Right atrium auricular region (tissue), 2 donors: ENCODE results near the gene MRPS12. TPM values are rescaled to one million over a fixed set of nuclear protein-coding genes. Genes with fewer than 3 reads are reported as not detected.

ENCODE experiments used
- DNase-seq: peaks from one replicate; pipeline ENCODE4 v3.0.0-alpha.2; 2019; ENCODE audit warnings: low spot score
- H3K27ac ChIP-seq, 2 donors: fragments of 200-600 bp; sonication (generic); 1 replicate in 1 of 2; 2 replicates in 1 of 2; pipeline ENCODE4 v1.5.1; 2016 to 2019
- H3K27me3 ChIP-seq, 2 donors: fragments of 200-600 bp; sonication (generic); one replicate each; pipeline versions ENCODE4 v1.5.1 to v1.6.0; 2017 to 2019
- H3K36me3 ChIP-seq: fragments of 200-600 bp; sonication (generic); one replicate; pipeline ENCODE4 v1.5.1; 2016
- H3K4me1 ChIP-seq, 2 donors: fragments of 200-600 bp; sonication (generic); one replicate each; pipeline versions ENCODE4 v1.5.1 to v1.6.0; 2017 to 2019
- H3K4me3 ChIP-seq, 2 donors: fragments of 200-600 bp; sonication (generic); 1 replicate in 1 of 2; 2 replicates in 1 of 2; pipeline ENCODE4 v1.5.1; 2017 to 2019; ENCODE audit warnings: mild to moderate bottlenecking in 1 of 2, moderate library complexity in 1 of 2
- H3K9me3 ChIP-seq, 2 donors: fragments of 200-600 bp; sonication (generic); one replicate each; pipeline ENCODE4 v1.5.1; 2019
- CTCF ChIP-seq, 2 donors: fragments of 200-600 bp; sonication (generic); IDR thresholded peaks; one replicate each; pipeline ENCODE4 v1.5.1; 2019; ENCODE audit warnings: antibody characterized with exemption in 2 of 2
- total RNA-seq, 2 donors: library from RNA; depleted of rRNA; stranded (reverse); fragments of >200 nt; gene quantifications; one replicate each; pipeline ENCODE4 v1.1.0, GENCODE V29; 2016

MRPS12 gene
- total RNA-seq, 2 donors from 2014 or later = 39.5 to 58.7 TPM

DNA sequence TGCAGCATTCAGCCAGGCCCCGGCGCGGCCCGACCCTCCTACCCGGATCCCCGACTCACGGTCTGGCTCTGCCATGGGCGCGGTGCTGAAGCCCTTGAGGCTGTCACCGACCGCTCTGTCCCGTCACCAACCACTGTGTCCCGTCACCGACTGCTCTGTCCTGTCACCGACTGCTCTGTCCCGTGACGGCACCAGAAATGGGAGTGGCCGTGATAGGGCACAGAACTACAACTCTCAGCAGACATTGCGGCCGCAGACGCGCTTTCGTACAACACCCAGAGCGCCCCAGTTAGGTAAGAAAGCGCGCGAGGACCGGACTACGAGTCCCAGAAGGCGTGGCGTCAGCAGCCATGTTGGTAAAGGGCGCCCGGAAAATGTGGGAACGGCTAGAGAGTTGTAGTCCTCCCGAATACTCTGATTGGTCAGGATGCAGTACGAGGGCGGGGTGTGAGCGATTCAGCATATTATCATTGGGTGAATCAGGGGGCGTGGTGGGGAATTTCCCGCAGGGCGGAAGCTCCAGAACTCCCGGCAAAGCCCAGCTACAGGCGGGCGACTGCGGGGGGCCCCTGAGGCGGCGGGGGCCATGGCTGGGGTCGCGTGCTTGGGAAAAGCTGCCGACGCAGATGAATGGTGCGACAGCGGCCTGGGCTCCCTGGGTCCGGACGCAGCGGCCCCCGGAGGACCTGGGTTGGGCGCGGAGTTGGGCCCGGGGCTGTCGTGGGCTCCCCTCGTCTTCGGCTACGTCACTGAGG lies 31.1 kb upstream of the MRPS12 start, which contains the start of the genes NFKBIB and SIRT2:
NFKBIB (plus strand) TSS at position 523 of the 755 bp plus-strand sequence; CDS start at position 587, 64 bp downstream.
SIRT2 (minus strand) TSS at position 172 of the 755 bp plus-strand sequence; CDS start at position 75, 97 bp downstream.
- Histone ChIP-seq H3K27me3 (no peaks in the 10 kb centered on the region), H3K27ac (peak within 1 kb of the TSS; percentile 86 to 94), H3K36me3 (peaks cover 3% of the 10 kb centered on the region), H3K4me1 (peaks cover 0 to 40% of the 10 kb centered on the region in 2 donors), H3K9me3 (no peaks in the 10 kb centered on the region), H3K4me3 (peak within 1 kb of the TSS; percentile 81 to 94)
- TF ChIP-seq CTCF (IDR thresholded peaks at IDR 0.05) = no peak
- DNase-seq = peak; percentile 100

DNA sequence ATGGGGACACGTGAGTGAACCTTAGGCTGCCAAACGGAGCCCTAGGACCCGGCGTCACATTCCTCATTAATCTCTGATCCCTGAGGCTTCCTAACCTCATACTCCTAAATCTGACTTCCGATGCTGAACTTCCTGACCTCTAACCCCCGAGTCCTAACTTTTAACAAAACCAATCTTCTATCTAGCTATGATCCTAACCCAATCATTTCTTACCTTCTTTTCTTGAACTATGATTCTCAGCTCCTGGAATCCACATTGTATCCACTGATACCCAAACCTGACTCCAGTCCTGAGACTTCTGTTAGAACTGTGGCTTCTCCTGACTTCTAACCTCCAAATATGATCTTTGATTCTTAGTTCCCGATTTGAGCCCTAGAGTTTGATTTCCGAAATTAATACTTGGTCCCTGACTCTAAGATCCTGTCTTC lies 30.5 kb upstream of the MRPS12 start:
- H3K4me3 ChIP-seq = peak overlapping the region; percentile 81 to 94
- DNase-seq = no peak
- peaks cover 9% of the 10 kb centered on the region for H3K36me3 ChIP-seq
- H3K27me3 ChIP-seq = no peaks in the 10 kb centered on the region
- H3K9me3 ChIP-seq = no peaks in the 10 kb centered on the region
- H3K4me1 ChIP-seq = peaks cover 0 to 35% of the 10 kb centered on the region in 2 donors
- H3K27ac ChIP-seq = peak overlapping the region; percentile 86 to 94
- no peak for TF ChIP-seq CTCF (IDR thresholded peaks at IDR 0.05)

- DNase-seq = no peak
- Histone ChIP-seq H3K36me3 (peaks cover 14% of the 10 kb centered on the region), H3K4me3 (no peak overlapping the region), H3K27me3 (no peaks in the 10 kb centered on the region), H3K4me1 (peaks cover 0 to 33% of the 10 kb centered on the region in 2 donors), H3K9me3 (no peaks in the 10 kb centered on the region), H3K27ac (no peak overlapping the region)
- TF ChIP-seq CTCF (IDR thresholded peaks at IDR 0.05) = no peak
Measured at GRCh38 chr19:38900743-38901190, 30.0 kb upstream of the MRPS12 start.

- TF ChIP-seq CTCF (IDR thresholded peaks at IDR 0.05) = no peak
- Histone ChIP-seq H3K4me1 (peaks cover 0 to 31% of the 10 kb centered on the region in 2 donors), H3K27me3 (no peaks in the 10 kb centered on the region), H3K27ac (no peak overlapping the region), H3K36me3 (peaks cover 17% of the 10 kb centered on the region), H3K4me3 (no peak overlapping the region), H3K9me3 (no peaks in the 10 kb centered on the region)
- no peak for DNase-seq
Measured at GRCh38 chr19:38901683-38902082, 29.1 kb upstream of the MRPS12 start.

DNA sequence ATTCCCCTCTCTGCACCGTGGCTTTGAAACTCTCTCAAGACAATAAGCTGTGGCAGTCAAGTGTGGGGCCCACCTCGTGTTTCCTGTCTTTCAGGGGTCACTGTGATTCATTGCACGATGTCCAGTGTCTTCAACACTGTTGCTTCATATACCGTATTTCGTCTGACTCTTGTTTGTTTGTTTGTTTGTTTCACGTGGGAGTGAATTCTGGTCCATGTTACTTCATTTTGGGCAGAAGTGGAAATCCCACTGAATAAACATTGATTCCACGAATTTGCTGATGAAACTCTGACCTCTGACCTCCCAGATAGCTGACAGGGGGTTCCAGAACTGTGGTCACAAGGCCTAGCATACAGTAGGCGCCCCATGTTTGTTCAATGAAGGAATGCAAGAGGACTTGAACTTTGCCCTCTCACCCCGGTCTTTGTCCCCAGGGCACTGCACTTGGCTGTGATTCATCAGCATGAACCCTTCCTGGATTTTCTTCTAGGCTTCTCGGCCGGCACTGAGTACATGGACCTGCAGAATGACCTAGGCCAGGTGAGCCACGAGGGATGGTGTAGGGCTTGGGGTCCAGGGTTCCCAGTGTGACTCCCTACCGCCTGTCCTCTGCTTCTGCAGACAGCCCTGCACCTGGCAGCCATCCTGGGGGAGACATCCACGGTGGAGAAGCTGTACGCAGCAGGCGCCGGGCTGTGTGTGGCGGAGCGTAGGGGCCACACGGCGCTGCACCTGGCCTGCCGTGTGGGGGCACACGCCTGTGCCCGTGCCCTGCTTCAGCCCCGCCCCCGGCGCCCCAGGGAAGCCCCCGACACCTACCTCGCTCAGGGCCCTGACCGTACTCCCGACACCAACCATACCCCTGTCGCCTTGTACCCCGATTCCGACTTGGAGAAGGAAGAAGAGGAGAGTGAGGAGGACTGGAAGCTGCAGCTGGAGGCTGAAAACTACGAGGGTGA lies 25.9 kb upstream of the MRPS12 start:
- no peak for TF ChIP-seq CTCF (IDR thresholded peaks at IDR 0.05)
- DNase-seq = no peak
- Histone ChIP-seq H3K4me3 (no peak overlapping the region), H3K36me3 (peaks cover 31% of the 10 kb centered on the region), H3K27ac (no peak overlapping the region), H3K27me3 (no peaks in the 10 kb centered on the region), H3K4me1 (peaks cover 0 to 9% of the 10 kb centered on the region in 2 donors), H3K9me3 (no peaks in the 10 kb centered on the region)
